Psoas muscle (tissue), 8 donors: ENCODE data around the gene TCFL5. TPM values are rescaled to one million over a fixed set of nuclear protein-coding genes. Genes with fewer than 3 reads are reported as not detected.
A peak's percentile ranks its signal among the peaks of the same experiment; 100 is the strongest.

Source experiments
- ATAC-seq, 4 donors: fragments of 200-7000 bp; cut with Tn5 transposase; one replicate each; pipeline ENCODE4 v1.9.1; 2020; ENCODE audit warnings: moderate library complexity in 3 of 4, mild to moderate bottlenecking in 2 of 4
- DNase-seq, 2 donors: peaks; one replicate each; pipeline ENCODE4 v3.0.0-alpha.2; 2020
- H3K27ac ChIP-seq: fragments of 200-600 bp; one replicate; pipeline ENCODE4 v1.8.0; 2022
- H3K27me3 ChIP-seq, 3 donors: fragments of 200-600 bp in 1 of 3; one replicate each; pipeline versions ENCODE4 v1.6.1 to v1.8.0; 2013 to 2022; ENCODE audit warnings: low read length in 2 of 3, mild to moderate bottlenecking in 2 of 3, moderate library complexity in 1 of 3; ENCODE audit not compliant: insufficient read depth in 3 of 3
- H3K36me3 ChIP-seq, 2 donors: fragments of 200-600 bp in 1 of 2; one replicate each; pipeline versions ENCODE4 v1.6.1 to v1.8.0; 2013 to 2022; ENCODE audit warnings: low read depth in 1 of 2, mild to moderate bottlenecking in 1 of 2, moderate library complexity in 1 of 2; ENCODE audit not compliant: insufficient read depth in 1 of 2
- H3K4me1 ChIP-seq: fragments of 200-600 bp; one replicate; pipeline ENCODE4 v1.8.0; 2022
- H3K4me3 ChIP-seq: fragments of 200-600 bp; one replicate; pipeline ENCODE4 v1.8.0; 2022; ENCODE audit warnings: mild to moderate bottlenecking
- H3K9me3 ChIP-seq: fragments of 200-600 bp; one replicate; pipeline ENCODE4 v1.8.0; 2022
- WGBS, 3 donors: extraction: QIAGEN DNeasy Blood & Tissue Kit; methylation state at CpG; one replicate each; pipeline versions ENCODE4 v1.1.6 to v1.1.7; 2013; 5-methylcytosine and 5-hydroxymethylcytosine counted together
- intact Hi-C, 2 donors: fragments of 100-400 bp; cut with DNase I; formaldehyde crosslinking; loops; one replicate each; pipeline versions ENCODE4 v1.11.0 to v1.14.2; 2022
- polyA plus RNA-seq, 3 donors: library from polyadenylated mRNA; stranded (reverse); fragments of 200-250 nt; gene quantifications; one replicate each; pipeline ENCODE4 v1.2.3, GENCODE V29; 2013
- total RNA-seq, 4 donors: library from RNA; stranded (reverse); fragmentation: NEBNext Ultra II Directional in 2 of 4; extraction: Animal tissue kit (Norgen Biotek cat#: 25700) in 2 of 4; gene quantifications; one replicate each; pipeline versions ENCODE4 v1.2.1 to v1.2.4, GENCODE V29; 2021 to 2023
- TF ChIP-seq, protein P1 (sequence below): fragments of 200-600 bp; IDR thresholded peaks from one replicate; pipeline ENCODE4 v1.8.0; 2022; ENCODE audit warnings: antibody characterized with exemption
- donor health status: healthy with polysubstance abuse.
- donor health status: DM: no; HTN: no; CAD: no; lungs with moderate emphysema.
- donor health status: Bipolar disorder and iron deficiency.
- donor health status: healthy.
- donor health status: DM: yes; HTN: yes; CAD: no.
- donor health status: DM: no; HTN: no; CAD: no.
- donor health status: DM: no; HTN: no; CAD: no.
- donor health status: DM: yes; HTN: yes; CAD: no.

The TCFL5 gene
- total and polyA plus RNA-seq, 7 donors, result 2.3 to 5.2 (median 3.9) TPM

DNA sequence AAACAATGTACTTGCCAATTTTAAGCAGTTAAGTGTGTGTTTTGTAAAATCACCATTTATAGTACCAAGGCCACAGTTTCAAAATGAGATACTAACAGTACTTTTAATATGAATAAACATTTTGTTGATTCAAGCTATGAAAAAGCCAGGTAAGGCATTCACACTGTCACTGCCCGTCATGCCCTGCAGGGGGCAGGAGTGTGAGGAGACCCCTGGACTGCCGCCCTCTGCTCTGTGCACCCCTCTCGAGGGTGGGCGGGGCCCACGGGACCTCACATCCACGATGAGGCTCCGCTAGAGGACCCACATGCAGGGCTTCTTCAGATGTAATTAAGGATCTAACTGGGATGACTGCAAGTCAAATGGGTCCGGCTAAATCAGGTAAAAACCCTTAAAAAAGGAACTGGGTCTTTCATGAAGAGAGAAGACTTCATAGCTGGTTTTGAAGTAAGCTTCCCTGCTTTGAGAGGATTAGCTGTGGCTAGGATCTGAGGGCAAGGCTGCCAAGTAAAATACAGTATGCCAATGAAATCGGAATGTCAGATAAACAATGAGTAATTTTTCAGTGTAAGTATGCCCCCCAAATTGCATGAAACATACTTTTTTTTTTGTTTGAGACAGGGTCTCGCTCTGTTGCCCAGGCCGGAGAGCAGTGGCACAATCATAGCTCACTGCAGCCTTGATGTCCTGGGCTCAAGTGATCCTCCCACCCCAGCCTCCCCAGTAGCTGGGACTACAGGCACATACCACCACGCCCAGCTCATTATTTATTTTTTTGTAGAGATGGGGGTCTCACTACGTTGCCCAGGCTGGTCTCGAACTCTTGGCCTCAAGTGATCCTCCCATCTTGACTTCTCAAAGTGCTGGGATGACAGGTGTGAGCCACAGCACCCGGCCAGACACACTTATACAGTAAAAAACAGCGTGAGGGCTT, 46.0 kb upstream of the TCFL5 start:
- no peak overlapping the region for H3K4me3 ChIP-seq
- WGBS, 3 donors, result 69 to 74% (median 73%) methylated on average over 16 of the region's 16 CpGs
- H3K36me3 ChIP-seq, result peaks cover 17 to 100% of the 10 kb centered on the region in 2 donors
- no peaks in the 10 kb centered on the region for H3K27me3 ChIP-seq
- H3K27ac ChIP-seq, result no peak overlapping the region
- DNase-seq (no peak), ATAC-seq (peak in 2 of 4 donors; percentile 36 to 44)
- H3K4me1 ChIP-seq, result peaks cover 4% of the 10 kb centered on the region
- intact Hi-C loops, result no loop called here
- H3K9me3 ChIP-seq, result no peaks in the 10 kb centered on the region
- TF ChIP-seq, protein P1, sequence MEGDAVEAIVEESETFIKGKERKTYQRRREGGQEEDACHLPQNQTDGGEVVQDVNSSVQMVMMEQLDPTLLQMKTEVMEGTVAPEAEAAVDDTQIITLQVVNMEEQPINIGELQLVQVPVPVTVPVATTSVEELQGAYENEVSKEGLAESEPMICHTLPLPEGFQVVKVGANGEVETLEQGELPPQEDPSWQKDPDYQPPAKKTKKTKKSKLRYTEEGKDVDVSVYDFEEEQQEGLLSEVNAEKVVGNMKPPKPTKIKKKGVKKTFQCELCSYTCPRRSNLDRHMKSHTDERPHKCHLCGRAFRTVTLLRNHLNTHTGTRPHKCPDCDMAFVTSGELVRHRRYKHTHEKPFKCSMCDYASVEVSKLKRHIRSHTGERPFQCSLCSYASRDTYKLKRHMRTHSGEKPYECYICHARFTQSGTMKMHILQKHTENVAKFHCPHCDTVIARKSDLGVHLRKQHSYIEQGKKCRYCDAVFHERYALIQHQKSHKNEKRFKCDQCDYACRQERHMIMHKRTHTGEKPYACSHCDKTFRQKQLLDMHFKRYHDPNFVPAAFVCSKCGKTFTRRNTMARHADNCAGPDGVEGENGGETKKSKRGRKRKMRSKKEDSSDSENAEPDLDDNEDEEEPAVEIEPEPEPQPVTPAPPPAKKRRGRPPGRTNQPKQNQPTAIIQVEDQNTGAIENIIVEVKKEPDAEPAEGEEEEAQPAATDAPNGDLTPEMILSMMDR, result peak; percentile 31

DNA sequence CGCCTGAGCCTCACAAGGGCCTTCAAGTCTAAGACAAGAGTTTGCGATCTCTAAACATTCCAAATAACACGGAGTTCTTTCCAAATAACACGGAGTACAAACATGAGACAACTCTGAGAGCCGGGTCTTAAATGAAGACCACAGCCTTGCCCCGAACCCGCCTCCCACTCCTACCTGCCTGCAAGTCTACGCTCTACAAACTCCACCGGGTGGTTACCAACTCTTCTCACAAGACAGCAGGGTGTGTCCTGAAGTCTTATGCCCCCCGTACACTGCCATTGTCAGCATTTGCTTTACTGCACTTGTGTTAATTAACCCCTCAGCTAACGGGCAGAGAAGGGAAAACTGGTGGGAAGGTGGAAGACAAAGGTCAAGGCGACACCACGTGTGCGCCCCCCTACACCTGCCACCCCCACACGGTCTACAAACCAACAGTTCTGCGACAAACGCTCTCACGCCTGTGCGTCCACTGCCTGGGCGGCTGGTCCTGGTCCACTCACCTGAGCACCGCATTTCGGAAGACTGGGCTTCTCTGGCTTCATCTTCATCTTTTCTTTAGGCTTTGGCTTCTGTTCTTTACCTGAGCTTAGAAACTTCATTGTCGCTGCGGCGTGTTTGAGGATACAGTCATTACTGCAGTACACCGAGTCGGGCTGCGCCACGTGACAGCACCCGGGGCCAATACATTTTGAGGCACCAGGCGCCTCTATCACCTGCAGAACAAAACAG, 45.2 kb upstream of the TCFL5 start:
- H3K27ac ChIP-seq, result peak overlapping the region; percentile 58
- H3K4me1 ChIP-seq, result peaks cover 4% of the 10 kb centered on the region
- DNase-seq, result no peak
- no peaks in the 10 kb centered on the region for H3K9me3 ChIP-seq
- intact Hi-C loops, result no loop called here
- 91% methylated on average over 31 of the region's 31 CpGs for WGBS, 3 donors
- TF ChIP-seq, protein P1, result no peak
- ATAC-seq, result peak in 3 of 4 donors; percentile 3 to 12 (median 9)
- no peaks in the 10 kb centered on the region for H3K27me3 ChIP-seq
- H3K36me3 ChIP-seq, result peaks cover 17 to 100% of the 10 kb centered on the region in 2 donors
- no peak overlapping the region for H3K4me3 ChIP-seq

DNA sequence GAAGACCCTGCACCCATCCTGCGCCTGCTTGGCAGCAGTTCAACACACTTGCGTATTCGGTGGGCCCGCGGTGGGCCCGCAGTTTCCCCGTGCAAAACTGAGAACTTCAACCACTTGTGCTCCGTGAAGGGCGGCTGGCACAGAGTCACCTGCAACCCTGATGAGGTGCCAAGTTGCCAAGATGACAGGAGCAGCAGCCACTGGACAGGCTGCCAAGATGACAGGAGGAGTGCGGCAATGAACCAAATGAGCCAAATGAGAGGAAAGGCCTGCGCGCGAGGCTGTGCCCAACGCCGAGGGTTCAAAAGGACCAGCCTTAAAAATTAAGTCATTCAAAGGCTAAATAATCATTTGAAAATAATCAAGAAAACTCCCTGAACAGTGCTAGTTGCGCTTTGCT, 44.6 kb upstream of the TCFL5 start:
- H3K9me3 ChIP-seq, result no peaks in the 10 kb centered on the region
- intact Hi-C loops, result no loop called here
- no peak overlapping the region for H3K4me3 ChIP-seq
- H3K4me1 ChIP-seq, result peaks cover 4% of the 10 kb centered on the region
- 58 to 69% (median 59%) methylated on average over 16 of the region's 16 CpGs for WGBS, 3 donors
- DNase-seq (peak; percentile 41 to 83), ATAC-seq (peak; percentile 82 to 90 (median 88))
- peak overlapping the region; percentile 58 for H3K27ac ChIP-seq
- H3K27me3 ChIP-seq, result no peaks in the 10 kb centered on the region
- TF ChIP-seq, protein P1, result no peak
- peaks cover 15 to 99% of the 10 kb centered on the region in 2 donors for H3K36me3 ChIP-seq

DNA sequence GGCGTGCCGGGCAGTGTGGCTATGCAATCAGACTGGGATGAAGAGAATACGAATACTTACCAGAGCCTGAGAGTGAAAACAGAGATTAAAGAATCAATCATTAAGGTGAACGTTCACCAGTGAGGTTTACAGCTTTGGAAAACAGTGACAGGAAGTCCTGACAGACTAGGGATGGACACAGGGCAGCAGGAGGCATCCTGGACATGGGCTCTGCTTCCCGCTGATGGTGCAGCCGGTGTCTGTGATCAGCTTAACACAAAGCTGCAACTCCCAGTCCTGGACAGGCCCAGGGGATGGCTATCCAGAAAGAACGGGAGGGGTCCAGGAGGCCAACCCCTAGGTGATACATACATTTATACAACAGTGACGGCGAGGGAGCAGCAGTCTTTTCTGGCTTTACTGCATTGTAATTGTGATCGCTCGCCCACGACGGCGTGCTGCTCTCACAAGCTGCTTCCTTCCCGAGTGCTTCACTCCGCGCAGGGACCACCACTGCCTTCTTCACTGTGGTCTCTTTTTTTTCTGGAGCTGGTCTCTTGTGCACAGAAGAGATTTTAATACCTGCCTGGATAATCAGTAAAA, 44.0 kb upstream of the TCFL5 start:
- intact Hi-C loops, result no loop called here
- WGBS, 3 donors, result 87 to 91% (median 89%) methylated on average over 17 of the region's 17 CpGs
- Histone ChIP-seq H3K27me3 (no peaks in the 10 kb centered on the region), H3K4me1 (peaks cover 7% of the 10 kb centered on the region), H3K27ac (no peak overlapping the region), H3K4me3 (no peak overlapping the region), H3K9me3 (no peaks in the 10 kb centered on the region), H3K36me3 (peaks cover 11 to 93% of the 10 kb centered on the region in 2 donors)
- no peak for ATAC-seq
- TF ChIP-seq, protein P1, result no peak
- DNase-seq, result no peak
